NK-92 treated with Interleukin-12 subunit alpha and Interleukin-12 subunit beta, amount 100 ng/mL, for 24 hours (cell line): ENCODE results near the gene ZNF107.
A peak's percentile ranks its signal among the peaks of the same experiment; 100 is the strongest.

ENCODE experiments used
- DNase-seq: peaks from one replicate; lab custom pipeline; 2025; lab: John Stamatoyannopoulos, UW

The ZNF107 gene

DNA sequence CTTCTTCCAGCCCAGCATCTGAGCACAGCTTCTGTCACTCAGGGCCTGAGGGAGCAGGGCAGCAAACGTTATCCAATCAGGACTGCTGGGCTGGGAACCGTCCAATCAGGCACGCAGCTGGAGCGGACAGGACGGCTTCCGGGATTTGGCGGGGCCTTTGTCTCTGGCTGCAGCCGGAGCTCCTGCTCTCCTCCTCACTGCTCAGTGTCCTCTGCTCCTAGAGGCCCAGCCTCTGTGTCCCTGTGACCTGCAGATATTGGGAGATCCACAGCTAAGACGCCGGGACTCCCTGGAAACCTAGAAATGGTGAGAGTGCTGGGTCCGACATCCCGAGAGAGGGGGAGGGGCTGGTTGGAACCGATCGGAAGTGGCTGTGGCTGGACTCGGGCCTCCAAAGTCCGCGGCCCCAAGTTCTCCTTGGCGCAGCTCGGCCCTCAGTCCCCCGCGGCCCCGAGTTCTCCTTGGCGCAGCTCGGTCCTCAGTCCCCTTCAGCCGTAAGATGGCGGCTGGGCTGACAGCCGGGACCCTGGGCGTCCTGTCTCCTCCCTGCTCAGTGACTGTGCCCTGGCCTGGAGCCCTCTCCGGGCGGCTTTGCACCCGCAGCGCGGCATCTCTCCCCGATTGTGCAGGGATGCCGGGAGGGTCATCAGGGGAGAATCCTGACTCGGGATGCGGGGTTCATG lies at the start of gene ZNF107:
Gene ZNF107 (plus strand): TSS at position 154 of the 683 bp plus-strand sequence. CDS start 150 bp downstream, at position 304.
- peak; percentile 90 for DNase-seq

DNA sequence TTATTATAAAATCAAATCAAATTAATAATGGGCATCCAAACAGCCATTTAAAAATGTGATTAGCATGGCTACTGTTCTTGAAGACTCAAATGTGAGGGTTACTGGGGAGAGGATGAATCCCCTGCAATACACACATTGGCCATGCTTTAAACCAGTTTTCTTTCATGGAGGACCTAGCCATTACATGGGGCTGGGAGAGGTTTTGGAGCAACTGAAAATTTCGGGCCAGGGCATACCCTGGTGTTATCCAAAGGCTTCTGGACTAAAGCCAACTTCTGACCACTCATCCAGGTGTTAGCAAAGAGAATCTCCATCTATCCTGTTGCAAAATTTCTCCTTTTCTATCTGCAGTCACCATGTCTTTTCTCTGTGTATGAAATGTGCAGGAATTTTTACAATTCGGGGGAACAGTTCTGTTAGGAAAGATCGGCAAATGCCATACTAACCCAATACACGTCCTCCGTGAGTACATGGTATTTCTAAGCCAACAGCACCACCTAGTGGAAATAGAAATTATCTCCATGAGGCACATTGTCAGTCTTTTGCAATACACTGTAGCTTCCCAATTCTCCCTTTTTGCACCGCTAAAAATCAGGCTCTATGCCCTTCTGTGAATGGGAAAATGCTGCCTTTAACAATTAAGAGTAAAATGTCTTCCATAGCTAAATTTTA lies 47.0 kb upstream of the ZNF107 start:
- DNase-seq: no peak

DNA sequence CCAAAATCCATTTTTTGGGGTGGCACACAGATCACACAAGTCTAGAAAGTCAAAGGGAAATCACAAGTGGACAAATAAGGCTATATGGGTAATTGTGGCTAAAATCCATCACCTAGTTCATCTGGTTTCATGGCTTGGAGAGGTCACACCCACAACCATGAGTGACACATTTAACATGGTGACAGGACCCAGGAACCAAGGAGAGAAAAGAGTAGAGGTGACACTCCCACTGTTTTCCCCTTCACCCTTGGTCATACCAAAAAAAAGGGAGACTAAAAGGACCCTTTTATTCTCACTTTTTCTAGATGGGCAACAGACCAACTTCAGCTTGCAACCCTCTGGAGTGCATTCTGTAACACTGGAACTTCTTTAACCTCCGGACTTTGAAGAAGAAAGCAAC lies 46.2 kb upstream of the ZNF107 start:
- no peak for DNase-seq

DNA sequence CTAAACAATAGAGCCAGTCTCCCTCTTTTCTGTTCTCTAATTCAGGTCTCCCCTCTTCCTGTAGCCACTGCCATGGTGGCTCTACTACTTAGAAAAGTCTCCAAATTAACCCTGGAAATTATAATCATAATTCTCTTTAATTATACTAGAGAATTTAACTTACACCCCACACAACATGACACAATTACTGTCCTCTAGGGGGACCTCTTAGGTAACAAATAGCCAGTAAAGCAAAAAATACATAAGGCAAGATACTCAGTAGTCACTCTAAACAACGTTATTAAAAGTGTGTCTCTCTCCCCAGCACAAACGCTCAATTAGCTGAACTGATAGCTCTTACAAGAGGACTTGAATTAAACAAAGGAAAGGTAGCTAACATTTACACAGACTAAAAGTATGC lies 44.3 kb upstream of the ZNF107 start:
- no peak for DNase-seq

DNA sequence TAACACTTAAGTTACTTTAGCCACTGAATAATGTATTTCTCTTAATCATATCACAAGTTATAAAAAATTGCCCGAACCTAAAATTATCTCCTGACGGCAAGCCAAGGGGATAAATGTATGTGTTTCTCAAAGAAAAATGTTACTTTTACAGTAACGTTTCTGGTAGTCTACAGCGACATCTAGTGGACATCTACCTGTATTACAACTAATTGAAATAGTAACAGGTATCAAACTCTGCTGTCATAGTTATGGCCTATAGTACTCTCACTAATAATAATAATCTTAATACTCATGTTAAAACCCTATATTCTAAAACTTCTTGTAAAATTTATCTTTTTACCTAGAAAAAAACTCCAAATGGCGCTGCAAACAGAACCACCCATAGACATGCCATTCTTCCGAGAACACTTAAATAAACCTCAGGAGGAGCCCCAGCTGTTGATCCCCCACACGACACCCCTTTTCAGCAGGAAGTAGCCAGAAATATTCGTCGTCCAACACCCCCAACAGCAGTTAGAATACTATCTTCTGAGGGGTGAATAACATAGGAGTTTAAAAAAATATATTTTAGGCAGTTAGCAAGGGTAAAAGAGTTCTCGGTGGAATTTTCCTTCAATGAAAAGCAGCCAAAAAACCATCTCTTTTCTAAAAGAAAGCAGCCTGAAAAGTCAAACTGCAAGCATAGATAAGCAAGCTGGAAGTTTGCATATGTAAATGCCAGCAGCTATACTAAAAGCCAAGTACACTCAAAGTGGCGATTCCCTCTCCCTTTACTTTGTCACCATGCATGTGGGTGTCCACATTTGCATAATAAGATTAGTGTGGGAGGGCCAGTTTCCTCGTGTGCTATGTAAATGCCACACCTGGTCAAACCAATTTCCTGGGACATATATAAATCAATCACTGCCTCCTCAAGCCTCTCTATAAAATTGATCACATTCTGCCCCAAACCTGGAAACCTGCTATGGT lies 40.5 kb upstream of the ZNF107 start:
- no peak for DNase-seq

DNA sequence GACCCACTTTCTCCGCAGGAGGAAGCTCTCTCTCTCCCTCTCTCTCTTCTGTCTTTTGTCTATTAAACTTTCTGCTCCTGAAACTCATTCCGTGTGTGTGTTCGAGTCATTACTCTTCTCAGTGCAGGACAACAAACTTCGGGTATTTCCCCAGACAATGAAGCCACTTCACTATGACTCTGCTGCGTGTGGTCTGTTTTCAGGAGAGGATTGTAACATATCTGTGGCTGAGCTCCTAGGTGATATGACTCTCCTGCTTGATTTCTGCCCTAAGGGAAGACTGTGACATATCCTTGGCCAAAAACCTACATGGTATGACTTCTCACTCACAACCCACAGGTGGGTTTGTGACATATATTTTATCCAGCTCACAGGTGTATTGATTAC lies 39.9 kb upstream of the ZNF107 start:
- DNase-seq: no peak

DNA sequence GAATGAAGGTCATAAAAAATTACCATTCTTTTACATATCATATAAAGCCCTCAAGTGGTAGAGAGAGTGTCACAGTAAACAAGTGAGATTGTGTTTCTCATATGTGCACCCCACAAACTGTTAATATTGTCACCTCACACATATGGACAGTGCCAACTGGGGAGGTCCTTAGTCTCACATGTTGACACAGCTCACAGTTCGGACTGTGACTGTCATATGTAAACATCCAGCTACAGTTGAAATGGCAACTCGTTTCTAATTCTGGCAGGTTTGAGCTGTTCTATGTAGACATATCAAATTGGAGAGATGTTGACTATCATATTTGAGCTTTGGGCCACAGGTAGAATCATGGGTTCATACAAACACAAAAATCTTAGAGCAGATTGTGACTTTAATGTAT lies 39.4 kb upstream of the ZNF107 start:
- DNase-seq: no peak

DNA sequence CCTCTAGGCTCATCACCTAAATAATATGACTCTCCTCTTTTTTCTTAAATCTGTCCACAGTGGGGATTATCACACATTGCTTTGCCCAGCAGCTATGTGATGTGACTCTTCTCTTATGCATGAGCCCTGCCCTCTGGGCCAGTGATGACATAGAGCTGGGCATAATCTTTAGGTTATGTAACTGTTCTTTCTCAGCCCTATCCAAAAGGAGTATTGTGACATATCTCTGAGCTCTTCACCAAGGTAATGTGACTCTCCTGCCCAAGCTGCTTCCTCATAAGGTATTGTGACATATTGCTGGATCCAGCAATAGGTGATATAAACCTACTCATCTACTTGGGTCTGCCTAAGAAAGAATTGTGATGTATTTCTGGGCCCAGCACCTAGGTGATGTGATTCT lies 37.7 kb upstream of the ZNF107 start:
- DNase-seq: no peak

DNA sequence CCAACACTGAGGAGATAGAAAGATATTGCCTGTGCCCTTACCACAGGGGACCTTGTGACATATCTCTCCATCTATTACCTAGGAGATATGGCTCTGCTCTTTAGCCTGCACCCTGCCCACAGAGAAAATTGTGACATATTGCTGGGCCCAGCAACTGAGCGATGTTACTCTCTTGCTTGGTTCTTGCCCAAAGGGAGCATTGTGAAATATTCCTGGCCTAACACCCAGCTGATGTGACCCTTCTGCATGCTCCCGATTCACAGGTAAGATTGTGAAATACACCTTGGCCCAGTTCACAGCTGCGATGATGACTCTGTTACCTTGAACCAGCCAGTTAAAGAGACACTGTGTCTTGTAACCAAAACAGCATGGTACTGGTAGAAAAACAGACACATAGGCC lies 37.2 kb upstream of the ZNF107 start:
- no peak for DNase-seq

DNA sequence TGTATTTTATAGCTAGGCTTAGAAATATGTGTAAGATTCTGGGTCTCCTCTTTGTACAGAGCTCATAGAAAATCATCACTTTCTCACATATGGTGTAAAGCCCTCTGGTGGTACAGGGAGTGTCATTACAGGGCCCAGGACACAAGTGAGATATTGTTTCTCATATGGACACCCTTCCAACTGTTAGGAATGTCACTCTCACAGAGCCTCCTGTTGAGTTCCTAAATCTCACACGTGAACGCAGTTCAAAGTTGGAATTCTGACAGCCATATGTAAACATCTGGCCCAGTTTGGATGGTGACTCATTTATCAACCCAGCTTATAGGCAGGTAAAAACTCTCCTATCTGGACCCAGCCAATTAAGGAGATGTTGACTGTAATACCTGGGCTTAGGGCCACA lies 35.4 kb upstream of the ZNF107 start:
- DNase-seq: no peak

DNA sequence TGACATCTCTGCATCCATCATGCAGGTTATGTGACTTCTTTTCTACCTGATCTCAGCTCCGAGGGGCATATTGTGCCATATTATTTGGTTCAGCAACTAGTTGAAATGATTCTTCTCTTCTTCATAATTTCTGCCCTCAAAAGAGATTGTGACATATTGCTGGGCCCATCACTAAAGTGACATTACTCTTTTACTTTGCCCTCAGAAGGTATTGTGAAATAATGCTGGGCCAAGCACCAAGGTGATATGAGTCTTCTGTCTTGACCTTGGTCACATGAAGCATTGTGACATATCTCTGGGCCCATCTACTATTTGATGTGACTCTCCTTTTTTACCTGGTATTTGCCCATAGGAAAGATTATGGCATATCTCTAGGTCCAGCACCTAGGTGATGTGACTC lies 33.9 kb upstream of the ZNF107 start:
- DNase-seq: no peak

DNA sequence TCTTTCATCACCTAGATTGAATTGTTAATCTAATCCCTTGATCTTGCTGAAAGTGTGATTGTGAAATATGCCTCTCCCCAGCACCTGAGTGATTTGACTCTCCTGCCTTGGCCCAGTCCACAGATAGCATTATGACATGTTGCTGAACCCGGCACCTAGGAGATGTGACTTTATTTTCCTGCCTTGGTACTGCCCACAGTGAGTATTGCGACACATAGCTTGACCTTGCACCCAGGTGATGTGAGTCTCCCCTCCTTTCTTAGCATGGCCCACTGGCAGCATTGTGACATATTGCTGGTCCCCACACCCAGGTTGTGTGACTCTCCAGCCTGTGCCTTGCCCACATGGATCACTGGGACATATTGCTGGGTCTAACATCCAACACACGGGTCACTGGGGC lies 32.5 kb upstream of the ZNF107 start:
- no peak for DNase-seq

DNA sequence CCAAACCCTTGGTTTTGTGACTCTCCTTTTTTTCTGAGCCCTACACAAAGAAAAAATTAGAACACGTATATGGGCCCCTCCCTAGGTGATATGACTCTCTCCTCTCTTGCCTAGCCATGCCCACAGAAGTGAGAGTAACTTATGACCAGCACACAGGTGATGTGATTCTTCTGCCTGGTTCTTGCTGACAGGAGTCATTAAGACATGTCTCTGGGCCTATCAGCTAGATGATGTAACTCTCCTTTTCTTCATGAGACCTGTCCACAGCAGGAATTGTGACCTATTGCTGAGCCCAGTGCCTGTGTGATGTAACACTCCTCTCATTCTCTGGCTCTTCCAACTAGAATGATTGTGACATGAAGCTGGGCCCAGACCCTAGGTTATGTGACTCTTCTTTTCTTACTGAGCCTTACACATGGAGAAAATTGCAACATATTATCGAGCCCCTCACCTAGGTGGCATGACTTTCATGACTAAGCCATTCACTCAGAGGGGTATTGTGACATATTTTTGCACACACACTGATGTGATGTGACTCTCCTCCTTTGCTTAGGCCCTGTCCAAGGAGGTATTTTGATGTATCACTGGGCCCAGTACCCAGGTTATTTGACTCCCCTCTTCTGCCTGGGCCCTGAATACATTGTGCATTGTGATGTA lies 31.4 kb upstream of the ZNF107 start:
- no peak for DNase-seq

DNA sequence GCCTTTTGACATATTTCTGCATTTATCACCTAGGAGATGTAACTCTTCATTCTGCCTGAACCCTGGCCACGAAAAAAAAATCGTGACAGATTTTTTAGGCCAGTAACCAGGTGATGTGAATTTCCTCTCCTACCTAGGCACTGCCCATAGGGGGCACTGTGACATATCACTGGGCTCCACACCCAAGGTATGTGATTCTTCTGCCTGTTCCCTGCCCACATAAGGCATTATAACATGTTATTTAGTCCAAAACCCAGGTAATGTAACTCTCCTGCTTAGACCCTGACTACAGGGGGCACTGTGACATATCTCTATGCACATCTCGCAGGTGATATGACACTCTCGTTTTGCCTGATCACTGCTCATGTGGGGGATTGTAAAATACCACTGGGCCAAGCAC lies 29.5 kb upstream of the ZNF107 start:
- no peak for DNase-seq

DNA sequence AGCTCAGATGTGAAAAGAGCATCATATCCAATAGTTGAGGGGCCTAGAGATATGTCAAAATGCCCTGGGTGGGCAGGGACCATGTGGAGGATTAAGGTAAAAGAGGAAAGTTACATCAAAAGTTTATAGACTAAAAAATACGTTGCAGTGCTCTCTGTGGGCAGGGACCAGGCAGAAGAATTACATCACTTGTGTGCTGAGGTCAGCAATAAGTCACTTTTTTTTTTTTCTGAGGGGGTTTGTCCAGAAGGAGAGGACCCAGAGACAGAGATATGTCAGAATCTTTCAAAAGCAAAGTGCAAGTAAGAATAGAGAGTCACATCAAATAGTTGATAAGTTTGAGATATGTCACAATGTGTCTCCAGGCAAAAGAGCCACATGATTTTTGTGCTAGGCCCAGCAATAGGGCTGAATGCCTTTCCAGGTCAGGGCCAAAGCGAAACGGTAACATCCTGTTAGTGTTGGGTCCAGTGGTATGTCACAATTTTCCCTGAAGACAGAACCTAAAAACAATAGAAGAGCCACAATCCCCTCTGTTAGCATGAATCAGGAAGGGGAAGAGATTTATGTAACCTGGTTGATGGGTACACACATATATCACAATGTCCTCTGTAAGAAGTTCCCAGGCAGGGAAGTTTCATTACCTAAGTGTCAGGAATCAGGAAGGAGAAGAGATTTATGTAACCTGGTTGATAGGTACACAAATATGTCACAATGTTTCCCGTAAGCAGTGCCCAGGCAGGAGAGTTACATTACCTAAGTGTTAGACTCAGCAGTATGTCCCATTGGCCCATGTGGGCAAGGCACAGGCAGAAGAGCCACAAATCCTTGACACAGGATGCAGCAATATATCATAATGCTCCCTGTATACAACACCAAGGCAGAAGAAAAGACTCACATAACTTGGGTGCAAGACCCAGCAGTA lies 28.1 kb upstream of the ZNF107 start:
- no peak for DNase-seq

DNA sequence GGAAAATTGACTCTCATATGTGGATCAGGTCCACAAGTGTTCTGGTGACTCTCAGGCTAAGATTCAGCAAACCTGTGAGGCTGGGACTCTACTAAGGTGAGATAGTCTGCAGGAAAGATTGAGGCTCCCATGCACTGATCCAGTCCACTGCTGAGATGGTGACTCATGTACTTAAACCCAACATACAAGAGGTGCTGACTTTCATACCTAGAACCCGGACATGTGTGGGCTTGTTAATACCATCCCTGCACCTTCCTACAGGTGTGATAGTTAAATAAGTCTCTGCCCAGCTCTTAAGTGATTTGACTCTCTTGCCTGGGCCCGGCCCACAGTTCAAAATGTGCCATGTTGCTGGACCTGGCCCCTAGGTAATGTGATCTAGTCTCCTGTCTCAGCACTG lies 27.1 kb upstream of the ZNF107 start:
- no peak for DNase-seq

DNA sequence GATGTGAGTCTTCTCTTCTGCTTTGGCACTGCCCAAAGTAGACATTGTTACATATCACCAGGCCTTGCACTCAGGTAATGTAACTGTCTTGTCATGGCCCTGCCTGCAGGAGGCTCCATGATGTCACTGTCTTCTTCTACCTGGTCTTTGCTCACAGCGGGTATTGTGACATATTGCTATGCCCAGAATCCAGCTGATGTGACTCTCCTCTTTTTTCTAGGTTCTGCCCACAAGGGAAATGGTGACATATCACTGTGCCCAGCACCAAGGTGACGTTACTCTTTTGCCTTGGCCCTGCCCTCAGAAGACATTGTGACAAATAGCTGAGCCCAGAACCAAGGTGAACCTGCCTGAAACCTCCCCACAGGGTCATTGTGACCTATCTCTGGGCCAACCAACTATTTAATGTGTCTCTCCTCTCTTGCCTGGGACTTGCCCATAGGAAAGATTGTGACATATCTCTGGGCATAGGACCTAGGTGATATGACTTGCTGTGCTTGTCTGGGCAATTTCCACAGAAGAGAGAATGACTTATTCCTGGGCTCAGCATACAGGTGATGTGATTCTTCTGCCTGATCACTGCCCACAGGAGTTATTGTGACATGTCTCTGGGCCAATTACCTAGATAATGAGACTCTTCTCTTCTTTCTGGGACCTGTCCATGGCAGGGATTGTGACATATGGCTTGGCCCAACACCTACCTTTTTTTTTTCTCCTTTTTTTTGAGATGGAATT lies 26.5 kb upstream of the ZNF107 start:
- no peak for DNase-seq

DNA sequence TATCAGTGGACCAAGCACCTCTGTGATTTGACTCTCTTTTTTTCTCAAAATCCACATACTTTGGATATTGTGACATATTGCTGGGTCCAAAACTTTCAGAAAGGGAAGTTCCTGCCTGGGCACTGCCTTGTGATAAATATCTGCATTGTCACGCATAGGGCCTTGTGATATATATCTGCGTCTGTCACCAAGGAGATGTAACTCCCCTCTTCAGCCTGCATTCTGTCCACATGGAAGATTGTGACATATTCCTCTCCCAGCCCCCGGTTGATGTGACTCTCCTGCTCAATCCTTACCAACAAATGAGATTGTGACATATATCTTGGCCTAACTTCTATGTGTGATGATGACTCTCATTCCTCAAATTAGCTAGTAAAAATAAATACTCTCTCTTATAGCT lies 25.4 kb upstream of the ZNF107 start:
- no peak for DNase-seq

DNA sequence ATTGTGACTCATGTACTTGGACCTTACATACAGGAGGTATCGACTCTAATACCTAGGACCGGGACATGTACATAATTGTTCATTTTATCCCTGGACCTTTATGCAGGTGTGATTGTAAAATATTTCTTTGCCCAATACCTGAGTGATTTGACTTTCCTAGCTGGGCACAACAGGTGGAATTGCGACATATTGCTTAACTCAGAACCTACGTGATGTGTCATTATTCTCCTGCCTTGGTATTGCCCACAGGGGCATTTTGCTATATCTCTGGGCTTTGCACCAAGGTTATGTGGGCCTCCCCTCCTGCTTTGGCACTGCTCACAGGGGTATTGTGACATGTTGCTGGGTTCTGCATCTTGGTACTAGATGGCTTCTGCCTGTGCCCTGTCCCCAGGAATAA lies 23.9 kb upstream of the ZNF107 start:
- DNase-seq: no peak

DNA sequence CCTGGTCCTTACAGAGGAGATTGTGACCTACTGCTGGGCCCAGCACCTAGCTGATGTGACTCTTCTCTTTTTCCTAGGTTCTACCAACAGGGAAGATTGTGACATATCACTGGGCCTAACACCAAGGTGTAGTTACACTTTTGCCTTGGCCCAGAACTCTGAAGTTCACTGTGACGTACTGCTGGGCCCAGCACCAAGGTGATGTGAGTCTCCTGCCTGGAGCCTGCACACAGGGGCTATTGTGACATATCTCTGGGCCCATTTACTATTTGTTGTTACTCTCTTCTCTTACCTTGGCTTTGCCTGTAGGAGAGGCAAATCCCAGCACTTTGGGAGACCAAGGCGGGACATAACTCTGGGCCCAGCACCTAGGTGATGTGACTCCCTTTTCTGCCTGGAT lies 23.1 kb upstream of the ZNF107 start:
- no peak for DNase-seq

DNA sequence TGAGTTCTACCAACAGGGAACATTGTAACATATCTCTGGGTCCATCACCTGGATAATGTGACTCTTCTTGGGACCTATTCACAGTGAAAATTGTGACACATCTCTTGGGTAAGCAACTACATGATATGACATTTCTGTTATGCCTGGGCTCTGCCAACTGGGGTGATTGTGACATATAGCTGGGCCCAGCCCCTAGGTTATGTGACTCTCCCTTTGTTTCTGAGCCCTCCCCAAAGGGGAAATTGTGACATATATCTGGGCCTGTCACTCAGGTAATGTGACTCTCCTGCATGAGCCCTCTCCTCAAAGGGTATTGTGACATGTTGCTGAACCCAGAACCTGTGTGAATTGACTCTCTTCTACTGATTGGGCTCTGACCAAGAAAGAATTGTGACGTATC lies 22.4 kb upstream of the ZNF107 start:
- no peak for DNase-seq
